DOHH2 (cell line): ENCODE results near the gene IFT122.

Source experiments
- H3F3A ChIP-seq: fragments of 200-600 bp; sonication (generic), shearing (Covaris generic); 2 replicates; pipeline ENCODE4 v1.6.0; 2016; ENCODE audit warnings: antibody characterized with exemption, mild to moderate bottlenecking; ENCODE audit not compliant: control insufficient read depth, insufficient read depth
- H3K27ac ChIP-seq: fragments of 200-600 bp; sonication (generic); 2 replicates; pipeline ENCODE4 v1.5.1; 2014; ENCODE audit warnings: low read depth, mild to moderate bottlenecking, low read length, moderate library complexity
- H3K27me3 ChIP-seq: fragments of 200-600 bp; sonication (generic); 2 replicates; pipeline ENCODE4 v1.6.1; 2014; ENCODE audit warnings: mild to moderate bottlenecking, low read length, mixed read lengths; ENCODE audit not compliant: control insufficient read depth
- H3K36me3 ChIP-seq: fragments of 200-600 bp; sonication (generic); 2 replicates; pipeline ENCODE4 v1.6.1; 2014; ENCODE audit warnings: mild to moderate bottlenecking, low read length, moderate library complexity, mixed read lengths; ENCODE audit not compliant: control insufficient read depth
- H3K4me1 ChIP-seq: fragments of 200-600 bp; sonication (generic); 2 replicates; pipeline ENCODE4 v1.6.1; 2014; ENCODE audit warnings: mild to moderate bottlenecking, low read length, mixed read lengths; ENCODE audit not compliant: control insufficient read depth
- H3K4me2 ChIP-seq: fragments of 200-600 bp; sonication (generic); 2 replicates; pipeline ENCODE4 v1.6.0; 2014; ENCODE audit warnings: mild to moderate bottlenecking, low read length, moderate library complexity
- H3K4me3 ChIP-seq: fragments of 200-600 bp; sonication (generic); 2 replicates; pipeline ENCODE4 v1.5.1; 2014; ENCODE audit warnings: mild to moderate bottlenecking, low read length, mixed read lengths
- H3K79me2 ChIP-seq: fragments of 200-600 bp; sonication (generic); 2 replicates; pipeline ENCODE4 v1.6.1; 2014; ENCODE audit warnings: mild to moderate bottlenecking, low read length, mixed read lengths; ENCODE audit not compliant: control insufficient read depth
- H3K9me2 ChIP-seq: fragments of 200-600 bp; sonication (generic); replicated peaks from 2 replicates; pipeline ENCODE4 v1.6.1; 2014; ENCODE audit warnings: mild to moderate bottlenecking, low read length, mixed read lengths; ENCODE audit not compliant: control insufficient read depth
- H3K9me3 ChIP-seq: fragments of 200-600 bp; sonication (generic); 2 replicates; pipeline ENCODE4 v1.6.1; 2014; ENCODE audit warnings: antibody characterized with exemption, low read length, mixed read lengths; ENCODE audit not compliant: control insufficient read depth, insufficient read depth
- H4K20me1 ChIP-seq: fragments of 200-600 bp; sonication (generic); 2 replicates; pipeline ENCODE4 v1.6.0; 2014; ENCODE audit warnings: low read depth, mild to moderate bottlenecking, antibody characterized with exemption, low read length, moderate library complexity; ENCODE audit not compliant: control insufficient read depth, insufficient read depth
- CTCF ChIP-seq: fragments of 200-600 bp; sonication (generic); IDR thresholded peaks from one replicate; pipeline ENCODE4 v1.5.1; 2014; ENCODE audit warnings: antibody characterized with exemption, mild to moderate bottlenecking, low read depth, low read length; ENCODE audit not compliant: poor library complexity, severe bottlenecking
- EZH2phosphoT487 ChIP-seq: fragments of 200-600 bp; sonication (generic); IDR thresholded peaks from 2 replicates; pipeline ENCODE4 v1.6.1; 2017; ENCODE audit warnings: borderline replicate concordance, mild to moderate bottlenecking, antibody characterized with exemption, low read length, moderate library complexity, mixed read lengths

IFT122 gene

GRCh38 chr3:129460572-129460971 is 20.5 kb downstream of the IFT122 start:
- Histone ChIP-seq H3K27ac (no peak overlapping the region), H3K9me3 (no peaks in the 10 kb centered on the region), H4K20me1 (no peaks in the 10 kb centered on the region), H3K4me1 (no peaks in the 10 kb centered on the region), H3K36me3 (no peaks in the 10 kb centered on the region), H3F3A (no peaks in the 10 kb centered on the region), H3K4me2 (no peak overlapping the region), H3K4me3 (no peak overlapping the region), H3K9me2 (no peaks in the 10 kb centered on the region), H3K27me3 (no peaks in the 10 kb centered on the region), H3K79me2 (no peaks in the 10 kb centered on the region)
- TF ChIP-seq CTCF, result no peak
- TF ChIP-seq EZH2phosphoT487, result no peak

- no peaks in the 10 kb centered on the region for H4K20me1 ChIP-seq
- H3K4me3 ChIP-seq, result no peak overlapping the region
- no peaks in the 10 kb centered on the region for H3K9me2 ChIP-seq
- H3K79me2 ChIP-seq, result no peaks in the 10 kb centered on the region
- H3K27me3 ChIP-seq, result no peaks in the 10 kb centered on the region
- no peaks in the 10 kb centered on the region for H3K4me1 ChIP-seq
- H3F3A ChIP-seq, result no peaks in the 10 kb centered on the region
- no peaks in the 10 kb centered on the region for H3K36me3 ChIP-seq
- no peaks in the 10 kb centered on the region for H3K9me3 ChIP-seq
- H3K27ac ChIP-seq, result no peak overlapping the region
- H3K4me2 ChIP-seq, result no peak overlapping the region
- no peak for TF ChIP-seq CTCF
- no peak for TF ChIP-seq EZH2phosphoT487
Measured at GRCh38 chr3:129461022-129461421, 21.0 kb downstream of the IFT122 start.

GRCh38 chr3:129461461-129462146 is 21.6 kb downstream of the IFT122 start:
- H3F3A ChIP-seq, result no peaks in the 10 kb centered on the region
- TF ChIP-seq CTCF, result no peak
- TF ChIP-seq EZH2phosphoT487, result no peak
- H3K36me3 ChIP-seq, result no peaks in the 10 kb centered on the region
- no peaks in the 10 kb centered on the region for H3K9me2 ChIP-seq
- H3K27ac ChIP-seq, result no peak overlapping the region
- H4K20me1 ChIP-seq, result no peaks in the 10 kb centered on the region
- H3K27me3 ChIP-seq, result no peaks in the 10 kb centered on the region
- no peaks in the 10 kb centered on the region for H3K9me3 ChIP-seq
- no peak overlapping the region for H3K4me3 ChIP-seq
- no peaks in the 10 kb centered on the region for H3K4me1 ChIP-seq
- H3K79me2 ChIP-seq, result no peaks in the 10 kb centered on the region
- no peak overlapping the region for H3K4me2 ChIP-seq
